ENCODE results near the gene CSNK1D.

- TF ChIP-seq REST (IDR thresholded peaks at IDR 0.05; ENCODE audit: borderline replicate concordance) (no peak), SMC3 (conservative IDR thresholded peaks at IDR 0.05; ENCODE audit: poor library complexity) (no peak)
- TF ChIP-seq, protein P1, sequence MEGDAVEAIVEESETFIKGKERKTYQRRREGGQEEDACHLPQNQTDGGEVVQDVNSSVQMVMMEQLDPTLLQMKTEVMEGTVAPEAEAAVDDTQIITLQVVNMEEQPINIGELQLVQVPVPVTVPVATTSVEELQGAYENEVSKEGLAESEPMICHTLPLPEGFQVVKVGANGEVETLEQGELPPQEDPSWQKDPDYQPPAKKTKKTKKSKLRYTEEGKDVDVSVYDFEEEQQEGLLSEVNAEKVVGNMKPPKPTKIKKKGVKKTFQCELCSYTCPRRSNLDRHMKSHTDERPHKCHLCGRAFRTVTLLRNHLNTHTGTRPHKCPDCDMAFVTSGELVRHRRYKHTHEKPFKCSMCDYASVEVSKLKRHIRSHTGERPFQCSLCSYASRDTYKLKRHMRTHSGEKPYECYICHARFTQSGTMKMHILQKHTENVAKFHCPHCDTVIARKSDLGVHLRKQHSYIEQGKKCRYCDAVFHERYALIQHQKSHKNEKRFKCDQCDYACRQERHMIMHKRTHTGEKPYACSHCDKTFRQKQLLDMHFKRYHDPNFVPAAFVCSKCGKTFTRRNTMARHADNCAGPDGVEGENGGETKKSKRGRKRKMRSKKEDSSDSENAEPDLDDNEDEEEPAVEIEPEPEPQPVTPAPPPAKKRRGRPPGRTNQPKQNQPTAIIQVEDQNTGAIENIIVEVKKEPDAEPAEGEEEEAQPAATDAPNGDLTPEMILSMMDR (IDR thresholded peaks at IDR 0.05; ENCODE audit: poor library complexity, severe bottlenecking): no peak
Measured at GRCh38 chr17:82249896-82250581, 23.5 kb downstream of the CSNK1D start.

Data from neural cell (in vitro differentiated cells).